ENCODE measurements around the gene FBXL16. TPM values are rescaled to one million over a fixed set of nuclear protein-coding genes. Genes with fewer than 3 reads are reported as not detected.

FBXL16 gene
- polyA plus RNA-seq, 1 donor (not counting 4 experiments of a cell fraction or from before 2014, with no cell fraction given), result 0.81 TPM

GRCh38 chr16:660132-660458, 45.5 kb downstream of the FBXL16 start:
- Histone ChIP-seq H3K4me2 (ENCODE audit: control insufficient read depth, extremely low read depth, insufficient read depth, low read depth, low read length) (no peak overlapping the region), H3K27ac (ENCODE audit: control insufficient read depth, insufficient read depth, low read length) (no peak overlapping the region), H3K9ac (ENCODE audit: control insufficient read depth, extremely low read depth, insufficient read depth, low read length) (no peak overlapping the region), H3K4me1 (ENCODE audit: control insufficient read depth, extremely low read depth, insufficient read depth, low read length) (no peaks in the 10 kb centered on the region), H3K4me3 (ENCODE audit: control insufficient read depth in 2 of 3, extremely low read depth in 1 of 3, insufficient read depth in 2 of 3, low read depth in 1 of 3, low read length in 3 of 3) (no peak overlapping the region), H3K36me3 (ENCODE audit: control insufficient read depth in 2 of 2, extremely low read depth in 1 of 2, insufficient read depth in 2 of 2, low read length in 2 of 2) (no peaks in the 10 kb centered on the region), H3K9me3 (ENCODE audit: control insufficient read depth, low read depth, low read length) (no peaks in the 10 kb centered on the region), H4K20me1 (ENCODE audit: control insufficient read depth, extremely low read depth, insufficient read depth, low read length) (no peaks in the 10 kb centered on the region), H3K9me1 (ENCODE audit: control insufficient read depth, extremely low read depth, insufficient read depth, low read length) (no peaks in the 10 kb centered on the region), H3K79me2 (ENCODE audit: control insufficient read depth, insufficient read depth, low read length) (no peaks in the 10 kb centered on the region), H3K27me3 (ENCODE audit: control insufficient read depth, extremely low read depth, insufficient read depth, low read length) (no peaks in the 10 kb centered on the region), H2AFZ (ENCODE audit: control insufficient read depth, low read length) (no peak overlapping the region)
- FAIRE-seq (no peak), DNase-seq (ENCODE audit: low read depth, low spot score) (no peak)
- dilution Hi-C loops (cut with MboI; ENCODE audit: extremely low pct_ligation_motif_present, low sequenced_read_pairs), result no loop called here
- TF ChIP-seq CTCF (optimal IDR thresholded peaks at IDR 0.05 in 1 of 3, IDR thresholded peaks at IDR 0.05 in 1 of 3, conservative IDR thresholded peaks at IDR 0.05 in 1 of 3; ENCODE audit: extremely low read depth in 1 of 3, insufficient read depth in 2 of 3, low read length in 3 of 3), result no peak
- no peak for TF ChIP-seq EZH2 (IDR thresholded peaks at IDR 0.05; ENCODE audit: low read length)

- no peaks in the 10 kb centered on the region for H3K27me3 ChIP-seq (ENCODE audit: control insufficient read depth, extremely low read depth, insufficient read depth, low read length)
- H3K9me1 ChIP-seq (ENCODE audit: control insufficient read depth, extremely low read depth, insufficient read depth, low read length), result no peaks in the 10 kb centered on the region
- no peak for DNase-seq (ENCODE audit: low read depth, low spot score)
- no peaks in the 10 kb centered on the region for H3K79me2 ChIP-seq (ENCODE audit: control insufficient read depth, insufficient read depth, low read length)
- no peaks in the 10 kb centered on the region for H3K4me1 ChIP-seq (ENCODE audit: control insufficient read depth, extremely low read depth, insufficient read depth, low read length)
- no peaks in the 10 kb centered on the region for H3K36me3 ChIP-seq (ENCODE audit: control insufficient read depth in 2 of 2, extremely low read depth in 1 of 2, insufficient read depth in 2 of 2, low read length in 2 of 2)
- no peak overlapping the region for H2AFZ ChIP-seq (ENCODE audit: control insufficient read depth, low read length)
- no peaks in the 10 kb centered on the region for H3K9me3 ChIP-seq (ENCODE audit: control insufficient read depth, low read depth, low read length)
- H4K20me1 ChIP-seq (ENCODE audit: control insufficient read depth, extremely low read depth, insufficient read depth, low read length), result no peaks in the 10 kb centered on the region
- H3K4me2 ChIP-seq (ENCODE audit: control insufficient read depth, extremely low read depth, insufficient read depth, low read depth, low read length), result no peak overlapping the region
- FAIRE-seq, result no peak
- H3K4me3 ChIP-seq (ENCODE audit: control insufficient read depth in 2 of 3, extremely low read depth in 1 of 3, insufficient read depth in 2 of 3, low read depth in 1 of 3, low read length in 3 of 3), result no peak overlapping the region
- TF ChIP-seq CTCF (optimal IDR thresholded peaks at IDR 0.05 in 1 of 3, IDR thresholded peaks at IDR 0.05 in 1 of 3, conservative IDR thresholded peaks at IDR 0.05 in 1 of 3; ENCODE audit: extremely low read depth in 1 of 3, insufficient read depth in 2 of 3, low read length in 3 of 3) (no peak), EZH2 (IDR thresholded peaks at IDR 0.05; ENCODE audit: low read length) (no peak)
- dilution Hi-C loops (cut with MboI; ENCODE audit: extremely low pct_ligation_motif_present, low sequenced_read_pairs), result no loop called here
- H3K27ac ChIP-seq (ENCODE audit: control insufficient read depth, insufficient read depth, low read length), result no peak overlapping the region
- no peak overlapping the region for H3K9ac ChIP-seq (ENCODE audit: control insufficient read depth, extremely low read depth, insufficient read depth, low read length)
Measured at GRCh38 chr16:659618-660017, 46.0 kb downstream of the FBXL16 start.

Measured in keratinocyte (primary cell).